Panc1 (cell line): Measurements from ENCODE around the gene ADIPOR2. TPM values are rescaled to one million over a fixed set of nuclear protein-coding genes. Genes with fewer than 3 reads are reported as not detected.

Experiments used
- ATAC-seq: fragments of 200-7000 bp; cut with Tn5 transposase; 2 replicates; pipeline ENCODE4 v1.9.1; 2020; ENCODE audit warnings: mild to moderate bottlenecking, moderate library complexity
- BruUV-seq: library from RNA; stranded (reverse); fragments of 400-500 nt; replicated peaks from 2 replicates; lab custom pipeline; 2021; lab: Mats Ljungman, UMichigan
- CTCF ChIA-PET: fragments of 300-600 bp; sonication (Branson Sonifier 250); formaldehyde crosslinking; loops from one replicate; lab custom pipeline; 2022; ENCODE audit warnings: antibody characterized with exemption; lab: Charles Lee
- POLR2A ChIA-PET: fragments of 300-600 bp; sonication (Branson Sonifier 250); formaldehyde crosslinking; loops from one replicate; lab custom pipeline; 2022; ENCODE audit warnings: antibody characterized with exemption; lab: Charles Lee
- DNase-seq: peaks from one replicate; pipeline ENCODE4 v3.0.0-alpha.2; 2010; ENCODE audit warnings: low read depth, low spot score
- H3K27ac ChIP-seq: 2 replicates; pipeline ENCODE4 v1.5.1; 2011; ENCODE audit warnings: mild to moderate bottlenecking, low read length, inconsistent platforms
- H3K27me3 ChIP-seq: fragments of 200-500 bp; sonication (Bioruptor generic); 2 replicates; pipeline ENCODE4 v1.6.0; 2014; ENCODE audit warnings: low read length, inconsistent platforms; ENCODE audit not compliant: control insufficient read depth, insufficient read depth
- H3K36me3 ChIP-seq: fragments of 200-500 bp; sonication (Bioruptor generic); 2 replicates; pipeline ENCODE4 v1.5.1; 2014; ENCODE audit warnings: inconsistent platforms, mild to moderate bottlenecking, low read length, moderate library complexity; ENCODE audit not compliant: control insufficient read depth, insufficient read depth
- H3K4me1 ChIP-seq: 2 replicates; pipeline ENCODE4 v1.5.1; 2011; ENCODE audit warnings: inconsistent platforms, mild to moderate bottlenecking, low read length, moderate library complexity; ENCODE audit not compliant: control insufficient read depth, insufficient read depth
- H3K4me3 ChIP-seq, 2 experiments: 2 replicates each; pipeline ENCODE4 v1.5.1; 2011 to 2012; ENCODE audit warnings: low read depth in 2 of 2, low read length in 2 of 2, mild to moderate bottlenecking in 2 of 2, inconsistent platforms in 1 of 2, moderate library complexity in 1 of 2
- H3K9me3 ChIP-seq: fragments of 200-500 bp; sonication (Bioruptor generic); 2 replicates; pipeline ENCODE4 v1.5.1; 2014; ENCODE audit warnings: low read depth, mild to moderate bottlenecking, inconsistent platforms, low read length, moderate library complexity; ENCODE audit not compliant: control insufficient read depth, insufficient read depth
- POLR2AphosphoS5 ChIP-seq: IDR thresholded peaks from 2 replicates; pipeline ENCODE4 v1.6.1; 2012; ENCODE audit warnings: mild to moderate bottlenecking, low read depth, low read length, moderate library complexity
- REST ChIP-seq, 2 experiments: IDR thresholded peaks; 2 replicates each; pipeline ENCODE4 v1.6.1; 2011 to 2012; ENCODE audit warnings: low read depth in 2 of 2, control low read depth in 1 of 2, low read length in 1 of 2, mild to moderate bottlenecking in 1 of 2, moderate library complexity in 1 of 2; ENCODE audit not compliant: insufficient read depth in 1 of 2
- SIN3A ChIP-seq: IDR thresholded peaks from 2 replicates; pipeline ENCODE4 v1.6.1; 2012; ENCODE audit warnings: low read depth, mild to moderate bottlenecking, low read length, moderate library complexity, borderline replicate concordance; ENCODE audit not compliant: insufficient read depth
- TCF7L2 ChIP-seq: IDR thresholded peaks from 2 replicates; pipeline ENCODE4 v1.6.1; 2011; ENCODE audit warnings: mild to moderate bottlenecking, low read depth, low read length, inconsistent platforms
- in situ Hi-C: cut with HindIII; loops from 2 replicates; pipeline ENCODE4 v1.10.0; 2016; ENCODE audit warnings: low sequenced_read_pairs, low pct_unique_long_range_greater_than_20kb
- intact Hi-C: fragments of 100-400 bp; cut with micrococcal nuclease; formaldehyde crosslinking; loops from one replicate; pipeline ENCODE4 v1.10.0; 2022; ENCODE audit not compliant: unreplicated experiment
- total RNA-seq: library from RNA; stranded (reverse); gene quantifications from one replicate; pipeline ENCODE4 v1.2.1, GENCODE V29; 2021; ENCODE audit not compliant: unreplicated experiment
- TF ChIP-seq, protein P1 (sequence below): fragments of 450-650 bp; IDR thresholded peaks from 2 replicates; pipeline ENCODE4 v1.5.1; 2017; ENCODE audit warnings: mild to moderate bottlenecking

Gene ADIPOR2
- total RNA-seq, 1 experiment from 2014 or later = 76.0 TPM

DNA sequence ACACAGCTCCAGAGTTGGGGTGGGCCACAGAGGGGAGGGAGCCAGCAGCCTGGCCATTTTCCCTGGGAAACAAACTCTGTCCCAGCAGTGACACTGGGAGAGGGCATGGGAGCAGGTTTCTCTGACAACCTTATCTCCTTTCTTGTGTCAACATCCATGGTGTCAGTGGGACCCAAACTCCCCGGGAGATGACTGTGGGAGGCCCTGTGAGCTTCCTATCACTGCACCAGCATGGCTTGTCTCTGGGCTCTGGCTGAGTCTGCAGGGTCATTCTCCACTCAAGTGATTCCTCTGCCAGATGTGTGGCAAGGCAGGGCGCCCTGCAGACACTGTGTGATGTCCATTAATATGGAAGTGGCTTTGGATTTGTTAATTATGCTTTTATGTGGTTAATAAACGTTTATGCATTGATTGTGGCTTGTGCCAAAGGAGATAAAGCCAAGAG is 139.6 kb downstream of the ADIPOR2 start:
- Histone ChIP-seq H3K9me3 (no peaks in the 10 kb centered on the region), H3K27me3 (no peaks in the 10 kb centered on the region), H3K36me3 (no peaks in the 10 kb centered on the region), H3K4me3 (no peak overlapping the region), H3K27ac (no peak overlapping the region), H3K4me1 (no peaks in the 10 kb centered on the region)
- in situ Hi-C loops = no loop called here
- no peak for TF ChIP-seq POLR2AphosphoS5
- no peak for TF ChIP-seq SIN3A
- TF ChIP-seq TCF7L2 = no peak
- TF ChIP-seq, protein P1, sequence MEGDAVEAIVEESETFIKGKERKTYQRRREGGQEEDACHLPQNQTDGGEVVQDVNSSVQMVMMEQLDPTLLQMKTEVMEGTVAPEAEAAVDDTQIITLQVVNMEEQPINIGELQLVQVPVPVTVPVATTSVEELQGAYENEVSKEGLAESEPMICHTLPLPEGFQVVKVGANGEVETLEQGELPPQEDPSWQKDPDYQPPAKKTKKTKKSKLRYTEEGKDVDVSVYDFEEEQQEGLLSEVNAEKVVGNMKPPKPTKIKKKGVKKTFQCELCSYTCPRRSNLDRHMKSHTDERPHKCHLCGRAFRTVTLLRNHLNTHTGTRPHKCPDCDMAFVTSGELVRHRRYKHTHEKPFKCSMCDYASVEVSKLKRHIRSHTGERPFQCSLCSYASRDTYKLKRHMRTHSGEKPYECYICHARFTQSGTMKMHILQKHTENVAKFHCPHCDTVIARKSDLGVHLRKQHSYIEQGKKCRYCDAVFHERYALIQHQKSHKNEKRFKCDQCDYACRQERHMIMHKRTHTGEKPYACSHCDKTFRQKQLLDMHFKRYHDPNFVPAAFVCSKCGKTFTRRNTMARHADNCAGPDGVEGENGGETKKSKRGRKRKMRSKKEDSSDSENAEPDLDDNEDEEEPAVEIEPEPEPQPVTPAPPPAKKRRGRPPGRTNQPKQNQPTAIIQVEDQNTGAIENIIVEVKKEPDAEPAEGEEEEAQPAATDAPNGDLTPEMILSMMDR = no peak
- no peak for TF ChIP-seq REST (IDR thresholded peaks at IDR 0.05; ENCODE audit: insufficient read depth in 1 of 2, low read depth in 2 of 2, low read length in 1 of 2)
- ChIA-PET CTCF (no interaction called here), POLR2A (no interaction called here)
- BruUV-seq = no TSS peak
- no peak for ATAC-seq
- intact Hi-C loops = no loop called here
- DNase-seq = no peak

GRCh38 chr12:1830981-1831963 is 140.4 kb downstream of the ADIPOR2 start:
- no peak for DNase-seq
- H3K9me3 ChIP-seq = no peaks in the 10 kb centered on the region
- in situ Hi-C loops (no loop called here), intact Hi-C loops (no loop called here)
- H3K36me3 ChIP-seq = no peaks in the 10 kb centered on the region
- CTCF ChIA-PET = no interaction called here
- POLR2A ChIA-PET = no interaction called here
- H3K27me3 ChIP-seq = no peaks in the 10 kb centered on the region
- H3K27ac ChIP-seq = no peak overlapping the region
- no peaks in the 10 kb centered on the region for H3K4me1 ChIP-seq
- no peak overlapping the region for H3K4me3 ChIP-seq
- TF ChIP-seq, protein P1 = no peak
- TF ChIP-seq SIN3A (no peak), REST (IDR thresholded peaks at IDR 0.05; ENCODE audit: insufficient read depth in 1 of 2, low read depth in 2 of 2, low read length in 1 of 2) (peak; percentile 92 to 94), POLR2AphosphoS5 (no peak)
- ATAC-seq = no peak
- no TSS peak for BruUV-seq
